ENCODE data around the gene CLRN2. TPM values are rescaled to one million over a fixed set of nuclear protein-coding genes. Genes with fewer than 3 reads are reported as not detected.

The CLRN2 gene
- total RNA-seq, 4 donors from 2014 or later = not detected

GRCh38 chr4:17526695-17527477, 11.9 kb downstream of the CLRN2 start:
- ATAC-seq = no peak
- Histone ChIP-seq H3K27me3 (peaks cover 4% of the 10 kb centered on the region), H3K9me3 (no peaks in the 10 kb centered on the region), H3K36me3 (no peaks in the 10 kb centered on the region), H3K27ac (no peak overlapping the region), H3K4me1 (no peaks in the 10 kb centered on the region), H3K4me3 (no peak overlapping the region)
- TF ChIP-seq CTCF (IDR thresholded peaks at IDR 0.05) = no peak
- WGBS, 2 donors (ENCODE audit: low coverage in 1 of 2) = 74 to 81% methylated on average over 12 to 25 of the region's 27 CpGs

- no peaks in the 10 kb centered on the region for H3K4me1 ChIP-seq
- 60 to 70% methylated on average over 1 to 8 of the region's 10 CpGs for WGBS, 2 donors (ENCODE audit: low coverage in 1 of 2)
- H3K9me3 ChIP-seq = no peaks in the 10 kb centered on the region
- ATAC-seq = no peak
- H3K4me3 ChIP-seq = no peak overlapping the region
- TF ChIP-seq EP300 (IDR thresholded peaks at IDR 0.05) = no peak
- no peak for TF ChIP-seq POLR2AphosphoS5 (IDR thresholded peaks at IDR 0.05)
- no peak for TF ChIP-seq POLR2A (IDR thresholded peaks at IDR 0.05)
- no peak for TF ChIP-seq CTCF (IDR thresholded peaks at IDR 0.05)
- H3K36me3 ChIP-seq = no peaks in the 10 kb centered on the region
- no peak overlapping the region for H3K27ac ChIP-seq
- H3K27me3 ChIP-seq = peaks cover 4% of the 10 kb centered on the region
Measured at GRCh38 chr4:17528551-17529165, 13.7 kb downstream of the CLRN2 start.

- no peak overlapping the region for H3K27ac ChIP-seq
- H3K9me3 ChIP-seq = no peaks in the 10 kb centered on the region
- no peaks in the 10 kb centered on the region for H3K4me1 ChIP-seq
- no peak for ATAC-seq
- H3K27me3 ChIP-seq = peaks cover 4% of the 10 kb centered on the region
- TF ChIP-seq EP300 (IDR thresholded peaks at IDR 0.05) (no peak), CTCF (IDR thresholded peaks at IDR 0.05) (no peak), POLR2A (IDR thresholded peaks at IDR 0.05) (no peak), POLR2AphosphoS5 (IDR thresholded peaks at IDR 0.05) (no peak)
- no peaks in the 10 kb centered on the region for H3K36me3 ChIP-seq
- 45 to 60% methylated on average over 4 to 8 of the region's 8 CpGs for WGBS, 2 donors (ENCODE audit: low coverage in 1 of 2)
- no peak overlapping the region for H3K4me3 ChIP-seq
Measured at GRCh38 chr4:17531538-17532285, 16.7 kb downstream of the CLRN2 start.

- no peak for ATAC-seq
- Histone ChIP-seq H3K27ac (no peak overlapping the region), H3K4me3 (no peak overlapping the region)
Measured at GRCh38 chr4:17534705-17535104, 19.7 kb downstream of the CLRN2 start.

More at GRCh38 chr4:17534705-17535104, 19.7 kb downstream of the CLRN2 start:
- WGBS, 2 donors (ENCODE audit: low coverage in 1 of 2) = 91 to 95% methylated on average over 4 of the region's 4 CpGs
- TF ChIP-seq CTCF (IDR thresholded peaks at IDR 0.05) (no peak), POLR2A (IDR thresholded peaks at IDR 0.05) (no peak)
- no peaks in the 10 kb centered on the region for H3K36me3 ChIP-seq
- H3K27me3 ChIP-seq = no peaks in the 10 kb centered on the region
- no peaks in the 10 kb centered on the region for H3K4me1 ChIP-seq
- H3K9me3 ChIP-seq = no peaks in the 10 kb centered on the region
